ENCODE data around the gene FIGN. TPM values are rescaled to one million over a fixed set of nuclear protein-coding genes. Genes with fewer than 3 reads are reported as not detected.

FIGN gene
- total RNA-seq, 3 donors from 2014 or later (not counting 1 experiment from before 2014, with no cell fraction given) = not detected

- no peaks in the 10 kb centered on the region for H3K36me3 ChIP-seq (ENCODE audit: control insufficient read depth, insufficient read depth, low read length)
- 84% methylated on average over 6 of the region's 6 CpGs for WGBS (ENCODE audit: insufficient coverage)
- peaks cover 2 to 9% of the 10 kb centered on the region in 2 donors for H3K9me3 Mint-ChIP-seq
Measured at GRCh38 chr2:163592954-163593622, 142.7 kb downstream of the FIGN start.

GRCh38 chr2:163591461-163591860 lies 144.3 kb downstream of the FIGN start:
- no peaks in the 10 kb centered on the region for H3K4me1 Mint-ChIP-seq
- H3K4me1 ChIP-seq (ENCODE audit: control insufficient read depth, insufficient read depth, low read length) = no peaks in the 10 kb centered on the region
- no peaks in the 10 kb centered on the region for H3K9me3 ChIP-seq (ENCODE audit: control insufficient read depth, insufficient read depth, low read length)
- H3K9me3 Mint-ChIP-seq = peaks cover 3 to 9% of the 10 kb centered on the region in 2 donors
- H3K4me3 Mint-ChIP-seq = no peak overlapping the region
- H3K27me3 ChIP-seq (ENCODE audit: control insufficient read depth, insufficient read depth, low read length) = no peaks in the 10 kb centered on the region
- TF ChIP-seq CTCF (IDR thresholded peaks at IDR 0.05) = no peak
- DNase-seq (no peak), ATAC-seq (no peak)
- no peaks in the 10 kb centered on the region for H3K36me3 Mint-ChIP-seq
- intact Hi-C loops (cut with micrococcal nuclease) = no loop called here
- no peaks in the 10 kb centered on the region for H3K27me3 Mint-ChIP-seq (ENCODE audit: low read depth in 2 of 2)
- H3K4me3 ChIP-seq (ENCODE audit: low read length) = no peak overlapping the region
- no peak overlapping the region for H3K27ac ChIP-seq (ENCODE audit: low read length)
- H3K36me3 ChIP-seq (ENCODE audit: control insufficient read depth, insufficient read depth, low read length) = no peaks in the 10 kb centered on the region
- 96% methylated on average over 3 of the region's 3 CpGs for WGBS (ENCODE audit: insufficient coverage)
- no peak overlapping the region for H3K27ac Mint-ChIP-seq

More at GRCh38 chr2:163592954-163593622, 142.7 kb downstream of the FIGN start:
- H3K36me3 Mint-ChIP-seq = no peaks in the 10 kb centered on the region
- Histone ChIP-seq H3K4me3 (ENCODE audit: low read length) (no peak overlapping the region), H3K27me3 (ENCODE audit: control insufficient read depth, insufficient read depth, low read length) (no peaks in the 10 kb centered on the region), H3K9me3 (ENCODE audit: control insufficient read depth, insufficient read depth, low read length) (no peaks in the 10 kb centered on the region), H3K4me1 (ENCODE audit: control insufficient read depth, insufficient read depth, low read length) (no peaks in the 10 kb centered on the region), H3K27ac (ENCODE audit: low read length) (no peak overlapping the region)
- no peak overlapping the region for H3K4me3 Mint-ChIP-seq
- TF ChIP-seq CTCF (IDR thresholded peaks at IDR 0.05) = no peak
- H3K27me3 Mint-ChIP-seq (ENCODE audit: low read depth in 2 of 2) = no peaks in the 10 kb centered on the region
- intact Hi-C loops (cut with micrococcal nuclease) = no loop called here
- no peak for DNase-seq
- ATAC-seq = no peak
- no peaks in the 10 kb centered on the region for H3K4me1 Mint-ChIP-seq
- H3K27ac Mint-ChIP-seq = no peak overlapping the region

GRCh38 chr2:163580757-163581156 lies 155.1 kb downstream of the FIGN start:
- H3K36me3 Mint-ChIP-seq = no peaks in the 10 kb centered on the region
- ATAC-seq (no peak), DNase-seq (no peak)
- TF ChIP-seq CTCF (IDR thresholded peaks at IDR 0.05) = no peak
- Histone ChIP-seq H3K4me1 (ENCODE audit: control insufficient read depth, insufficient read depth, low read length) (no peaks in the 10 kb centered on the region), H3K4me3 (ENCODE audit: low read length) (no peak overlapping the region), H3K27me3 (ENCODE audit: control insufficient read depth, insufficient read depth, low read length) (no peaks in the 10 kb centered on the region), H3K9me3 (ENCODE audit: control insufficient read depth, insufficient read depth, low read length) (no peaks in the 10 kb centered on the region), H3K36me3 (ENCODE audit: control insufficient read depth, insufficient read depth, low read length) (no peaks in the 10 kb centered on the region), H3K27ac (ENCODE audit: low read length) (no peak overlapping the region)
- H3K4me3 Mint-ChIP-seq = no peak overlapping the region
- no peaks in the 10 kb centered on the region for H3K27me3 Mint-ChIP-seq (ENCODE audit: low read depth in 2 of 2)
- H3K9me3 Mint-ChIP-seq = peaks cover 10 to 14% of the 10 kb centered on the region in 2 donors
- no peaks in the 10 kb centered on the region for H3K4me1 Mint-ChIP-seq
- WGBS (ENCODE audit: insufficient coverage) = no CpG with 5 or more reads among the region's 1 CpG
- intact Hi-C loops (cut with micrococcal nuclease) = no loop called here
- no peak overlapping the region for H3K27ac Mint-ChIP-seq

- intact Hi-C loops (cut with micrococcal nuclease) = no loop called here
- no peak overlapping the region for H3K4me3 Mint-ChIP-seq
- no peak for DNase-seq
- H3K27ac Mint-ChIP-seq = no peak overlapping the region
- WGBS (ENCODE audit: insufficient coverage) = 90% methylated on average over 1 of the region's 2 CpGs
- ATAC-seq = no peak
- no peak for TF ChIP-seq CTCF (IDR thresholded peaks at IDR 0.05)
- Histone ChIP-seq H3K27ac (ENCODE audit: low read length) (no peak overlapping the region), H3K9me3 (ENCODE audit: control insufficient read depth, insufficient read depth, low read length) (no peaks in the 10 kb centered on the region), H3K36me3 (ENCODE audit: control insufficient read depth, insufficient read depth, low read length) (no peaks in the 10 kb centered on the region), H3K4me3 (ENCODE audit: low read length) (no peak overlapping the region), H3K27me3 (ENCODE audit: control insufficient read depth, insufficient read depth, low read length) (no peaks in the 10 kb centered on the region), H3K4me1 (ENCODE audit: control insufficient read depth, insufficient read depth, low read length) (no peaks in the 10 kb centered on the region)
- H3K9me3 Mint-ChIP-seq = peaks cover 12 to 16% of the 10 kb centered on the region in 2 donors
- no peaks in the 10 kb centered on the region for H3K36me3 Mint-ChIP-seq
- no peaks in the 10 kb centered on the region for H3K27me3 Mint-ChIP-seq (ENCODE audit: low read depth in 2 of 2)
- H3K4me1 Mint-ChIP-seq = no peaks in the 10 kb centered on the region
Measured at GRCh38 chr2:163574309-163574708, 161.5 kb downstream of the FIGN start.

All from natural killer cell (primary cell).